ENCODE results near the gene JPH4. TPM values are rescaled to one million over a fixed set of nuclear protein-coding genes. Genes with fewer than 3 reads are reported as not detected.
A peak's percentile ranks its signal among the peaks of the same experiment; 100 is the strongest.

The JPH4 gene
- total RNA-seq, 1 donor from 2014 or later: 0.20 TPM

DNA sequence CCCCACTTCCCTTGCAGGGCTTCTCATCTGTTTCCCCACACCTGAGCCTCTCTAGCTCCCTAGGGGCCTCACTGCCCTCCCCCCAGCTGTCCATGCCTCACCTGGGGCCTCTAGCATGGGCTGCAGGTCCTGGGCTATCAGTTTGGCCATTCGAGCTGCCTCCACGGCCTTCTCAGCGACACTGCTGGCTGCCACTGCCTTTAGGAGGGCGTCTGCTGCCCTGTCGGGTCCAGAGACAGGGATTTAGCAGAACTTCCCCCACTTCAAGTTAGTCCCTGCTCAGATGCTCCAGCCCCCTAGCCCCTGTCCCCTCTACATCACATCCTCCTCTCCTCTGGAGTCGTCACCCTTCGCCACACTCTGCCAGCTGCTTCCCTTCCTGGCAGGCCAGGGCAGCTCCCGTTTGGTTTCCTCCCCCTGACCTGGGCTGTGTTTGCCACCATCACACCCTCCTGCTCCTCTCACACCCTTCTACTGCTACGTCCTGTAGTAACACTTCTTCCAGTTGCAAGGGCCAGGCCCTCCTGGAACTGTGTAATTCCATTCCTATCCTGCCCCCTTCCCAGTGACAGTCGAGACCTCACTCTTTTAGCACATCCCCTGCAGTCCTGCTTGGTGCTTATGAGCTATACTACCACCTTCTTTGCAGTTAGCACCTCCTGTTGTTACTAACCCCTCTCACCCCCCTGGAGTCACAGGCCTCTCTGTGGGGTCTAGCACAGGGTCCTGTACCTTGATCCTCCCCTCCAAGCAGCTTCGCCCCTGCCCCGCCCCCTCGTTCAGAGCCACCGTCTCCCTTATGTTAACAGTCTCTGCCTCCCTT, 6.7 kb downstream of the JPH4 start:
- Mint-ChIP-seq H3K27me3 (ENCODE audit: low read depth) (peaks cover 44% of the 10 kb centered on the region), H3K27ac (ENCODE audit: unreplicated experiment) (no peak overlapping the region), H3K4me3 (ENCODE audit: unreplicated experiment) (no peak overlapping the region), H3K9me3 (ENCODE audit: low read depth) (no peaks in the 10 kb centered on the region), H3K36me3 (ENCODE audit: low read depth) (no peaks in the 10 kb centered on the region), H3K4me1 (ENCODE audit: low read depth) (peaks cover 20% of the 10 kb centered on the region)
- peak; percentile 62 for DNase-seq (ENCODE audit: low spot score)
- no peak for TF ChIP-seq CTCF (IDR thresholded peaks at IDR 0.05)

DNA sequence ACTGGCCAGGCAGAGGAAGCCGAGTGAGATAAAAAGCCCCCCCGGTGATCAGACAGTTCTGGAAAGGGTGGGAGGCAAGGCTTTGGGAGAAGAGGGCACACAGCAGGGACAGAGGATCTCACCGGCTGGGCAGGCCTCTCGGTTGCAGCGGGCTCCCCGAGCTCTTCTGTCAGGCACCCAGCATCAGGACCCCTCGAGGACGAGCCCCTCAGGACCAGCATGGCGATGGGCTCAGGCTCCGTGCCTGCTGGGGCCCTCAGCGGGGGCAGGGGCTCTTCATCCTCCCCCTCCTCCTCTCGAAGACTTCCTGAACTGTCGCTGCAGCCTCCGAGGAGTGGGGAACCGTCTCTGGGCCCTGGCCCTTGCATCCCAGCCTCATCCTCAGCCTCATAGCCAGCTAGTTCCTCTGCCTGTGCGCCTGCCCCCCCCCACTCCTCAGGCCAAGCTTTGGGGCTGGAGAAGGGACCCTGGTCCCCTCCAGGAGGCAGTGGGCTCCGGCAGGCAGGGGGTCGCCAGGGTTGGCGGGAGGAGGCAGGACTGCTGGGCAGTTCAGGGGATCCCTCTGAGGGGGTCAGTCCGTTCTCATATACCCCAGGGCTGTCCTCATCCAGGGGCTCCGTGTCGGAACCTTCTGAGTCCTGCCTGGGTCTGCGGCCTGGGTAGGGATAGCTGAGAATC, 7.6 kb downstream of the JPH4 start:
- peak; percentile 77 for DNase-seq (ENCODE audit: low spot score)
- Mint-ChIP-seq H3K9me3 (ENCODE audit: low read depth) (no peaks in the 10 kb centered on the region), H3K36me3 (ENCODE audit: low read depth) (no peaks in the 10 kb centered on the region), H3K27me3 (ENCODE audit: low read depth) (peaks cover 37% of the 10 kb centered on the region), H3K4me3 (ENCODE audit: unreplicated experiment) (no peak overlapping the region), H3K27ac (ENCODE audit: unreplicated experiment) (no peak overlapping the region), H3K4me1 (ENCODE audit: low read depth) (peaks cover 21% of the 10 kb centered on the region)
- no peak for TF ChIP-seq CTCF (IDR thresholded peaks at IDR 0.05)

- no peak overlapping the region for H3K4me3 Mint-ChIP-seq (ENCODE audit: unreplicated experiment)
Observed at GRCh38 chr14:23569443-23570151, 9.0 kb downstream of the JPH4 start.

DNA sequence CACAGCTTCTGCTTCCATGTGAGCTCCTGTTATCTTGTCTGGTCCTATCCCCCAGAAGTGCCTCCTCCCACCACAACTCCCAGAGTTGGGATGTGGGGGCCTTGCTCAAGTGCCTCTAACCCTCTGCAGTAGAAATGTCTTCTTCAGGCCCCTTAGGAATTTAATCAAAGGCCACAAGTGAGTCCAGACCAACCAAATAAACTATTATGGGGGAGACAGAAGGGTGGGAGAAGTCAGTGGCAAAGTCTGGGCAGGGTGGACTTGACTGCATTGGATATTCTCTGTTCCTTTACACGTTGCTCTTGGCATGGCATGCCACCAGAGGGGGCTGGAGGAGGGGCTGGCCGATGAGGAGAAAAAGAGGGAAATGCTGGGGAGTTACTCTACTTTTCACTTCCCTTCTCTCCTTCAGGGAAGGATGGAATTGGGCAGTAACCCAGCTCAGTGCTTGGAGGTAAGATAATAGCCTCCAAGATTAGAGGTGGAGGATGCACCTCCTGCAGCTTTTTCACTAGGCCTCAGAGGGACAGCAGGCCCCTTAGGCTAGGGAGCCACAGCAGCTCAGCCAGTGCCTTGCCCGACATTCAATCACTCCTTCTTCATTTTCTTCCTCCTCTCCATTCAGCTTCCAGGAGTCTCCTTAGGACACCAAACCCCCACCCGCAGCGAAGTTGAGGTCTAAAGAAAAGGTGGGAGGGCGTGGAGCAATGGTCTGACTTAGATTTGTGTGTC, 9.8 kb downstream of the JPH4 start:
- Mint-ChIP-seq H3K36me3 (ENCODE audit: low read depth) (no peaks in the 10 kb centered on the region), H3K27me3 (ENCODE audit: low read depth) (peaks cover 26% of the 10 kb centered on the region), H3K4me1 (ENCODE audit: low read depth) (peaks cover 21% of the 10 kb centered on the region), H3K9me3 (ENCODE audit: low read depth) (no peaks in the 10 kb centered on the region), H3K4me3 (ENCODE audit: unreplicated experiment) (peak overlapping the region; percentile 10), H3K27ac (ENCODE audit: unreplicated experiment) (no peak overlapping the region)
- TF ChIP-seq CTCF (IDR thresholded peaks at IDR 0.05): peak; percentile 65
- DNase-seq (ENCODE audit: low spot score): no peak

More at GRCh38 chr14:23569443-23570151, 9.0 kb downstream of the JPH4 start:
- no peaks in the 10 kb centered on the region for H3K36me3 Mint-ChIP-seq (ENCODE audit: low read depth)
- peaks cover 21% of the 10 kb centered on the region for H3K4me1 Mint-ChIP-seq (ENCODE audit: low read depth)
- DNase-seq (ENCODE audit: low spot score): peak; percentile 52
- H3K27ac Mint-ChIP-seq (ENCODE audit: unreplicated experiment): no peak overlapping the region
- peaks cover 27% of the 10 kb centered on the region for H3K27me3 Mint-ChIP-seq (ENCODE audit: low read depth)
- no peaks in the 10 kb centered on the region for H3K9me3 Mint-ChIP-seq (ENCODE audit: low read depth)
- no peak for TF ChIP-seq CTCF (IDR thresholded peaks at IDR 0.05)
